Activated CD8-positive, alpha-beta memory T cell treated with anti-CD3 and anti-CD28 coated beads, Interleukin-2, amount 10 ng/mL, durations not matched to agents 7 days and 5 days (primary cell): ENCODE results near the gene MINK1. TPM values are rescaled to one million over a fixed set of nuclear protein-coding genes. Genes with fewer than 3 reads are reported as not detected.

Experiments used
- ATAC-seq: fragments of 150-1000 bp; cut with Tn5 transposase; one replicate; pipeline ENCODE4 v1.10.0; 2021; ENCODE audit warnings: moderate library complexity
- CTCF ChIA-PET: fragments of 350-600 bp; sonication (Branson Sonifier 250); formaldehyde crosslinking; loops from one replicate; lab custom pipeline; 2021; ENCODE audit warnings: antibody characterized with exemption; lab: Charles Lee
- DNase-seq: peaks from one replicate; pipeline ENCODE4 v3.0.0-alpha.2; 2020
- H3K27ac Mint-ChIP-seq: one replicate; pipeline ENCODE4 v1.8.0; 2021; ENCODE audit warnings: mild to moderate bottlenecking, mixed read lengths
- H3K27me3 Mint-ChIP-seq: one replicate; pipeline ENCODE4 v1.8.0; 2021; ENCODE audit warnings: mixed read lengths
- H3K36me3 Mint-ChIP-seq: one replicate; pipeline ENCODE4 v1.8.0; 2021; ENCODE audit warnings: mild to moderate bottlenecking, mixed read lengths
- H3K4me1 Mint-ChIP-seq: one replicate; pipeline ENCODE4 v1.8.0; 2021; ENCODE audit warnings: mixed read lengths
- H3K4me3 Mint-ChIP-seq: one replicate; pipeline ENCODE4 v1.8.0; 2021; ENCODE audit warnings: mild to moderate bottlenecking, moderate library complexity, mixed read lengths
- H3K9me3 Mint-ChIP-seq: one replicate; pipeline ENCODE4 v1.8.0; 2022; ENCODE audit warnings: low read depth, mixed read lengths
- total RNA-seq, 2 experiments: library from RNA; stranded (reverse); gene quantifications; one replicate each; pipeline ENCODE4 v1.2.3, GENCODE V29; 2021

Gene MINK1
- total RNA-seq, 2 experiments from 2014 or later: 87.4 to 107 TPM

GRCh38 chr17:4879601-4880000, 46.5 kb downstream of the MINK1 start:
- ATAC-seq (no peak), DNase-seq (no peak)
- no peak overlapping the region for H3K4me3 Mint-ChIP-seq
- no peaks in the 10 kb centered on the region for H3K9me3 Mint-ChIP-seq
- H3K36me3 Mint-ChIP-seq: peaks cover 1% of the 10 kb centered on the region
- no peaks in the 10 kb centered on the region for H3K4me1 Mint-ChIP-seq
- CTCF ChIA-PET: interaction anchor here (1.5 kb wide), 1 partner anchor 10 kb away, joined by 3 read pairs; no protein-coding TSS in a partner anchor
- no peaks in the 10 kb centered on the region for H3K27me3 Mint-ChIP-seq
- no peak overlapping the region for H3K27ac Mint-ChIP-seq

DNA sequence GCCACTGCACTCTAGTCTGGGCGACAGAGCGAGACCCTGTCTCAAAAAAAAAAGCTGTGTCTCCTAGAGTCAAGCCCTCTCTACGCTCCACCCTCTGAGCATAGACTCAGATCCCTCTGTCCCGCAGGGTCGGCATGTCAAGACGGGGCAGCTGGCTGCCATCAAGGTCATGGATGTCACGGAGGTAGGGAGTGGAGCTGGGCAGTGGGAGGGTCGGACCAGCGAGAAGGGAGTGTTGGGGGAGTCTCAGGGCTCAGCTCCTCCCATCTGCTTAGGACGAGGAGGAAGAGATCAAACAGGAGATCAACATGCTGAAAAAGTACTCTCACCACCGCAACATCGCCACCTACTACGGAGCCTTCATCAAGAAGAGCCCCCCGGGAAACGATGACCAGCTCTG, 47.7 kb downstream of the MINK1 start:
- no peak overlapping the region for H3K27ac Mint-ChIP-seq
- peaks cover 3% of the 10 kb centered on the region for H3K36me3 Mint-ChIP-seq
- H3K4me3 Mint-ChIP-seq: no peak overlapping the region
- CTCF ChIA-PET: interaction anchor here (1.0 to 3.2 kb wide), 15 partner anchors 9 to 314 kb away, joined by 3 to 11 read pairs (median 3); partner anchors contain the start of genes ARRB2, C17orf107, MED11 and PLD2
- H3K27me3 Mint-ChIP-seq: no peaks in the 10 kb centered on the region
- H3K9me3 Mint-ChIP-seq: no peaks in the 10 kb centered on the region
- no peaks in the 10 kb centered on the region for H3K4me1 Mint-ChIP-seq
- no peak for ATAC-seq
- DNase-seq: no peak

DNA sequence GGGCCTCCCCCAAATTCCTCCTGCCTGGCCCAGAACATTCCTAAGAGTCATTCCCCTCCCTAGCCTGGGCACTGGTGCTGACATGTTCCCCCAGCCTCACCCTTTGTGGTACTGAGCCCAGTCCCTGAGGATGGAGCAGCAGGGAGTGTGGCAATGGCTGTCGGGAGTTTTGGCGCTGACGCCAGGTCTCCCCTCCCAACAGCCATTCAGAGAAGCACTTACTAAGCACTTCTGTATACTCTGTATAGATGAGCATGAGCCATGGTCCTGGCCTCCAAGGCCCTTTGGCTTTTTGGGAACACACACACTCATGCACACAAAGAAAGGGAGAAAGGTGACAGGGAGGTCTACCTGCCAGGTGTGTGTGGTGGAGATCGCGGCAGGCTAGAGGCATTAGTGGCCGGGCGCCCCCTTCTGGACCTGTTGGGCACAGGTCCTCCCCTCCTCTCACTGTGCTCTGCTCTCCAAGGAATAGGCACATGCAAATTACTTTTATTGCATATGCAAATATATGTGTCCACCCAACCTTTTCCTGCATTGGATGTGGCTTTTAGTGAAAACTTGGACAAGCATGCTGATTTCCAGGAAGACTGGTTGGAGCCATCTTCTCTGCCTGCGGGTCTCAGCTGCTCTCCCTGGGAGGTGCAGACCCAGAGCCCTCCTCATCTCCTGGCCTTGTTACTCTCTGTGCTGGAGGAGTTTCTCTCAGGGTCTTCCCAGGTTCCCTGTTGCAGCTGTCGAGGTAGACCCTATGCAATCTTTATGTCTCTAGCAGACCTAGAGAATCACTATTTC, 48.8 kb downstream of the MINK1 start:
- CTCF ChIA-PET: interaction anchor here (0.9 to 3.2 kb wide), 16 partner anchors 8 to 315 kb away, joined by 3 to 11 read pairs (median 4); partner anchors contain the start of genes ARRB2, C17orf107, MED11 and PLD2
- no peak overlapping the region for H3K27ac Mint-ChIP-seq
- peak; percentile 65 for DNase-seq
- no peak overlapping the region for H3K4me3 Mint-ChIP-seq
- H3K36me3 Mint-ChIP-seq: peaks cover 3% of the 10 kb centered on the region
- no peaks in the 10 kb centered on the region for H3K9me3 Mint-ChIP-seq
- H3K4me1 Mint-ChIP-seq: no peaks in the 10 kb centered on the region
- ATAC-seq: peak; percentile 80
- no peaks in the 10 kb centered on the region for H3K27me3 Mint-ChIP-seq

GRCh38 chr17:4884489-4884888, 51.3 kb downstream of the MINK1 start:
- CTCF ChIA-PET: interaction anchor here (0.7 to 1.5 kb wide), 3 partner anchors 98 to 317 kb away, joined by 3 to 6 read pairs (median 4); partner anchors contain the start of gene ARRB2
- ATAC-seq (no peak), DNase-seq (no peak)
- H3K4me1 Mint-ChIP-seq: peaks cover 2% of the 10 kb centered on the region
- peaks cover 10% of the 10 kb centered on the region for H3K36me3 Mint-ChIP-seq
- no peak overlapping the region for H3K4me3 Mint-ChIP-seq
- no peaks in the 10 kb centered on the region for H3K9me3 Mint-ChIP-seq
- H3K27me3 Mint-ChIP-seq: no peaks in the 10 kb centered on the region
- H3K27ac Mint-ChIP-seq: no peak overlapping the region

DNA sequence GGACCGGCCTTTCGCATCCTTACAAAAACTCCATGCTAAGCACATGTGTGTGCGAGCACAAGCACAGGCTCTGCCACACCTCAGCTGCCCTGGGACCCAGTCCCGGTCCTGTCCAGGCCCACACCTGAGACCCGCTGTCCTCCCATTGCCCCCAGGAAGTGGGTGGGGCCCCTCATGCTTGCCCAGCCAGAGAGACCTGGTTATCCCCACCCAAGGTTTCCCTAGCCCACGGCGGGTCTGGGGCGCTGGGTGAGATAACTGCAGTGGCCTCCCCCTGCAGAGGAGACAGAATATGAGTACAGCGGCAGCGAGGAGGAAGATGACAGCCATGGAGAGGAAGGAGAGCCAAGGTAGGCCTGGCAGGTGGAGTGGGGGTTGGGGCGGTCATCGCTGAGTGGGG, 53.7 kb downstream of the MINK1 start:
- H3K27ac Mint-ChIP-seq: peak overlapping the region; percentile 26
- no peak for ATAC-seq

DNA sequence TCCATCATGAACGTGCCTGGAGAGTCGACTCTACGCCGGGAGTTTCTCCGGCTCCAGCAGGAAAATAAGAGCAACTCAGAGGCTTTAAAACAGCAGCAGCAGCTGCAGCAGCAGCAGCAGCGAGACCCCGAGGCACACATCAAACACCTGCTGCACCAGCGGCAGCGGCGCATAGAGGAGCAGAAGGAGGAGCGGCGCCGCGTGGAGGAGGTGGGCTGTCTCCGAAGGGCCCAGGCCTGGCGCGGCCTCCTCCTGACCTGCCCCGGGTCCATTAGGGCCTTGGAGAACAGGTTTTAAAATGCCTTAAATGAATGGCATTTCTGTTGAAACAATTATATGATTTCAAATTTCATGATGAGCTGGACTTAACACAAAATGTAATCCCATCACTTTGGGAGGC, 54.4 kb downstream of the MINK1 start:
- no peak for DNase-seq
- Mint-ChIP-seq H3K36me3 (peaks cover 14% of the 10 kb centered on the region), H3K27ac (no peak overlapping the region), H3K4me1 (peaks cover 2% of the 10 kb centered on the region), H3K9me3 (no peaks in the 10 kb centered on the region), H3K4me3 (no peak overlapping the region), H3K27me3 (no peaks in the 10 kb centered on the region)
- CTCF ChIA-PET: interaction anchor here (0.8 to 5.6 kb wide), 5 partner anchors 12 to 179 kb away, joined by 3 to 26 read pairs (median 3); partner anchors contain the start of genes C17orf107 and GLTPD2
- ATAC-seq: no peak

More for the DNA sequence above, 53.7 kb downstream of the MINK1 start:
- peaks cover 11% of the 10 kb centered on the region for H3K36me3 Mint-ChIP-seq
- CTCF ChIA-PET: interaction anchor here (1.6 to 5.6 kb wide), 3 partner anchors 13 to 178 kb away, joined by 3 to 26 read pairs (median 4); partner anchors contain the start of genes C17orf107 and GLTPD2
- no peak for DNase-seq
- no peak overlapping the region for H3K4me3 Mint-ChIP-seq
- no peaks in the 10 kb centered on the region for H3K27me3 Mint-ChIP-seq
- H3K9me3 Mint-ChIP-seq: no peaks in the 10 kb centered on the region
- peaks cover 2% of the 10 kb centered on the region for H3K4me1 Mint-ChIP-seq

- DNase-seq (no peak), ATAC-seq (no peak)
- Mint-ChIP-seq H3K27me3 (no peaks in the 10 kb centered on the region), H3K9me3 (no peaks in the 10 kb centered on the region), H3K4me3 (no peak overlapping the region), H3K36me3 (peaks cover 15% of the 10 kb centered on the region), H3K4me1 (peaks cover 2% of the 10 kb centered on the region), H3K27ac (no peak overlapping the region)
- CTCF ChIA-PET: interaction anchor here (1.1 to 5.6 kb wide), 4 partner anchors 7 to 325 kb away, joined by 3 to 26 read pairs (median 4); partner anchors contain the start of genes C17orf107 and GLTPD2
These were observed 58.6 kb downstream of the MINK1 start for GRCh38 chr17:4891411-4892410.

DNA sequence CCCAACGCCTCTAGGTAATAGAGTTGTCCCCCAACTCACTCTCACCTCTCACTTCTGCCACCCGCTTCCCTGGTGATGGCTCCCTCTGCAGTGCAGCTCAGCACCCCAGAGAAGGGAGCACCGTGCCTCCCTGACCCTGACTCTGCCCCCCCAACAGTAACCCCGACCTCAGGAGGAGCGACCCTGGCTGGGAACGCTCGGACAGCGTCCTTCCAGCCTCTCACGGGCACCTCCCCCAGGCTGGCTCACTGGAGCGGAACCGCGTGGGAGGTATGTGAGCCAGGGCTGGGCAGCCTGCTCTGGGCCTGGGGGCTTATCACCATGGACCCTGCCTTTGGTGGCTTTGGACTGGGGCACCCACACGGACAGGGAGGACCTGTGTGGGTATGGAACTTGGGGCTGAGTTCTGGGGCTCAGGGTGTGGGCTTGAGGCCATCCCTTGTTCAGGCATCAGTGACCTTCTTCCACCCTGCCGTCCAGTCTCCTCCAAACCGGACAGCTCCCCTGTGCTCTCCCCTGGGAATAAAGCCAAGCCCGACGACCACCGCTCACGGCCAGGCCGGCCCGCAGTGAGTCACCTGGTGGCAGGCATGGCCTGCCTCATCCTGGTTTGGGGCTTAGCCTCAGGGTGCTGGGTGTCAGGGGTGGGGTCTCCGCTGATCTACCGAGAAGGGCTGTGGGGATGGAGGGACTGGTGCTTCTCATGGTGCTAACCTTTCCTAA, 59.5 kb downstream of the MINK1 start:
- DNase-seq (no peak), ATAC-seq (no peak)
- H3K4me1 Mint-ChIP-seq: peaks cover 2% of the 10 kb centered on the region
- no peak overlapping the region for H3K4me3 Mint-ChIP-seq
- peaks cover 9% of the 10 kb centered on the region for H3K36me3 Mint-ChIP-seq
- CTCF ChIA-PET: interaction anchor here (1.0 to 5.6 kb wide), 2 partner anchors 104 to 126 kb away, joined by 3 to 26 read pairs; partner anchors contain the start of gene GLTPD2
- no peaks in the 10 kb centered on the region for H3K9me3 Mint-ChIP-seq
- no peak overlapping the region for H3K27ac Mint-ChIP-seq
- no peaks in the 10 kb centered on the region for H3K27me3 Mint-ChIP-seq

DNA sequence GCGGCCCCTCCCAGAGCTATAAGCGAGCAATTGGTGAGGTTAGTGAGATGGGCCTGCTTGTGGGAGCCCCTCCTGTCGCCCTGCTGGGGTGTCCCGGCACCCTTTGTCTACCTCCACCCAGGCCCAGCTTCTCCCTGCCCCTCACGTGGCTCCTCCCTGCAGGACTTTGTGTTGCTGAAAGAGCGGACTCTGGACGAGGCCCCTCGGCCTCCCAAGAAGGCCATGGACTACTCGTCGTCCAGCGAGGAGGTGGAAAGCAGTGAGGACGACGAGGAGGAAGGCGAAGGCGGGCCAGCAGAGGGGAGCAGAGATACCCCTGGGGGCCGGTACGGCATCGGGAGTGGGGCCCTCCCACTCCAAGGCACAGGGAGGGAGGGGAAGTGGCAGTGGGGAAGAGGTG, 60.1 kb downstream of the MINK1 start:
- ATAC-seq: no peak
- CTCF ChIA-PET: interaction anchor here (1.0 kb wide), 1 partner anchor 126 kb away, joined by 3 read pairs; no protein-coding TSS in a partner anchor
- Mint-ChIP-seq H3K4me1 (peaks cover 2% of the 10 kb centered on the region), H3K9me3 (no peaks in the 10 kb centered on the region), H3K36me3 (peaks cover 9% of the 10 kb centered on the region), H3K4me3 (no peak overlapping the region), H3K27me3 (no peaks in the 10 kb centered on the region), H3K27ac (no peak overlapping the region)
- DNase-seq: no peak

DNA sequence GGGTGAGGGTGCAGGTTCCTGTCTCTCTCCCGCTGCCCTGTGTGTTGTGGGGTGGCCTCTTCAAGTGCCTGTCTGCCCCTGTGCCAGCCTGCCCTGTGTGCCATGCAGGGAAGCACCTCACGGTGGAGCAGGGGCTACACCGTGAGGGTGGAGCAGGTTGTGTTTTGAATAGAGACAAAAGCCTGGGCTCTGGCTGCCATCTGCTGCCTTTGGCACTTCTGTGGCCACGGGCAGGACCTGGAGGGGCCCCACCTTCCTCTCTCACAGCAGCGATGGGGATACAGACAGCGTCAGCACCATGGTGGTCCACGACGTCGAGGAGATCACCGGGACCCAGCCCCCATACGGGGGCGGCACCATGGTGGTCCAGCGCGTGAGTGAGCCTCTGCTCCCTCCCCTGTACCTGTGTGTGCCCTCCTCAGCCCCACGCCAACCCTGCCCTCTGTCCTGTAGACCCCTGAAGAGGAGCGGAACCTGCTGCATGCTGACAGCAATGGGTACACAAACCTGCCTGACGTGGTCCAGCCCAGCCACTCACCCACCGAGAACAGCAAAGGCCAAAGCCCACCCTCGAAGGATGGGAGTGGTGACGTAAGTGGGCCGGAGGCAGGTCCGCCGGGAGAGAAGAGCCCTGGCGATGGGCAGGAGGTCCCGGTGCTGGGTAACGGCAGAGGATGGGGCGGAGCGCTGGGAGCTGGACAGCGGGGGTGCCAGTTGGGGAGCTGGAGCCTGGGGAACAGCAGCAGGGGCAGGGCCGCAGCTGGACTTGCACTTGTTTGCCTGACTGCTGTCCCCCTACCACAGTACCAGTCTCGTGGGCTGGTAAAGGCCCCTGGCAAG, 60.8 kb downstream of the MINK1 start:
- Mint-ChIP-seq H3K9me3 (no peaks in the 10 kb centered on the region), H3K4me3 (no peak overlapping the region), H3K4me1 (peaks cover 5% of the 10 kb centered on the region), H3K27ac (no peak overlapping the region), H3K27me3 (no peaks in the 10 kb centered on the region), H3K36me3 (peaks cover 9% of the 10 kb centered on the region)
- no peak for ATAC-seq
- DNase-seq: no peak
- CTCF ChIA-PET: no interaction called here

GRCh38 chr17:4895121-4895520, 62.0 kb downstream of the MINK1 start:
- Mint-ChIP-seq H3K27me3 (peaks cover 4% of the 10 kb centered on the region), H3K9me3 (no peaks in the 10 kb centered on the region), H3K36me3 (peaks cover 7% of the 10 kb centered on the region), H3K4me1 (peaks cover 10% of the 10 kb centered on the region), H3K4me3 (no peak overlapping the region), H3K27ac (no peak overlapping the region)
- CTCF ChIA-PET: no interaction called here
- DNase-seq: no peak
- ATAC-seq: no peak
